Type B pancreatic cell (in vitro differentiated cells): ENCODE results near the gene OGFOD3. TPM values are rescaled to one million over a fixed set of nuclear protein-coding genes. Genes with fewer than 3 reads are reported as not detected.

Source experiments
- DNase-seq: peaks from one replicate; pipeline ENCODE4 v3.0.0; 2021; ENCODE audit warnings: mixed read lengths; ENCODE audit not compliant: unreplicated experiment; ENCODE audit errors: extremely low spot score
- H3K27ac Mint-ChIP-seq: 2 replicates; pipeline ENCODE4 v1.8.0; 2021; ENCODE audit warnings: mild to moderate bottlenecking, mixed read lengths
- H3K27me3 Mint-ChIP-seq: 2 replicates; pipeline ENCODE4 v1.8.0; 2021; ENCODE audit warnings: mixed read lengths
- H3K36me3 Mint-ChIP-seq: 2 replicates; pipeline ENCODE4 v1.8.0; 2021; ENCODE audit warnings: mixed read lengths
- H3K4me1 Mint-ChIP-seq: one replicate; pipeline ENCODE4 v1.8.0; 2021; ENCODE audit warnings: mixed read lengths; ENCODE audit not compliant: unreplicated experiment
- H3K4me3 Mint-ChIP-seq: 2 replicates; pipeline ENCODE4 v1.8.0; 2021; ENCODE audit warnings: mild to moderate bottlenecking, mixed read lengths
- H3K9me3 Mint-ChIP-seq: 2 replicates; pipeline ENCODE4 v1.8.0; 2021; ENCODE audit warnings: mixed read lengths
- total RNA-seq: library from RNA; stranded (reverse); gene quantifications from 2 replicates; pipeline ENCODE4 v1.2.1, GENCODE V29; 2021; ENCODE audit warnings: low replicate concordance
- TF ChIP-seq, protein P1 (sequence below): fragments of 200-600 bp; sonication (generic); conservative IDR thresholded peaks from 2 replicates; pipeline ENCODE4 v1.5.0; 2021; ENCODE audit warnings: antibody characterized with exemption, mild to moderate bottlenecking

The OGFOD3 gene
- total RNA-seq, 1 donor from 2014 or later = 31.6 TPM

DNA sequence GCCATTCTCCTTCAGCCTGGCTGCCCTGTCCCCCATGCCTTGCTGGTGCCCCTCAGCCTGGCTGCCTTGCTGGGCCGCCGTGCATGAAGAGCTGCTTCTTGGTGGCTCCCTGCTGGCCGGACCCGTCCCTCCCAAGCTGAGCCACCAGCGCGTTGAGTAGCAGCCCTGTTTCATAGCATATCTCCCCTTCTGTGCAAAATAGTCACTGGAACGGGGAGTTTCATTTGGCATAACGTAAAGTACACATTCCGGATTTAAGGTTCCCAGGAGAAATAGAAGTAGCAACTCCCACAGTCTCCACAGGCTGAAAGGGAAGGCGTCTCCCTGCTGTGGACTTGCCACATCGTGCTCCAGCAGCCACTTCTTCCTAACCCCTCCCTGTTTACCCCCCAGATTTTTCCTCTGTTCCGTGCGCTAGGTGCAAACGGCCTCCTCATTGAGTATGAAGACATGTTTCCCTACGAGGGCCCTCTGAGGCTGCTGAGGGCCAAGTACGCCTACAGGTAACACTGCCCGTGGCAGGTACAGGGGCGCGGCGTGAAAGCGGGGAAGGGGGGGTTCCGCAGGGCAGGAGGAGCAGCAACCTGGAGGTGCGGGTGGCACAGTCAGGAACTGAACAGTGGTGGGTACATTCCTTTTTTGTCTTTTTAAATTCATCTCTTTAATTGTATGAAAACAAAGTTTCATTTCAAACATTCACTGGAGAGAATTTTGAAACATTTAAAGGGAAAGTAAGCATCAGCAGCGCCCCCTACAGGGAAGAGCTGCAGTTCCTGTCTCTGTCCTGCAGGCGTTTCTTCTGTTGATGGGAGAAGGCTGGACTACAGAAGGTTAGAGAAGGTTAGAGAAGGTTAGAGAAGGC lies 5.8 kb upstream of the OGFOD3 start:
- Mint-ChIP-seq H3K27ac (no peak overlapping the region), H3K27me3 (no peaks in the 10 kb centered on the region)
- DNase-seq = no peak

DNA sequence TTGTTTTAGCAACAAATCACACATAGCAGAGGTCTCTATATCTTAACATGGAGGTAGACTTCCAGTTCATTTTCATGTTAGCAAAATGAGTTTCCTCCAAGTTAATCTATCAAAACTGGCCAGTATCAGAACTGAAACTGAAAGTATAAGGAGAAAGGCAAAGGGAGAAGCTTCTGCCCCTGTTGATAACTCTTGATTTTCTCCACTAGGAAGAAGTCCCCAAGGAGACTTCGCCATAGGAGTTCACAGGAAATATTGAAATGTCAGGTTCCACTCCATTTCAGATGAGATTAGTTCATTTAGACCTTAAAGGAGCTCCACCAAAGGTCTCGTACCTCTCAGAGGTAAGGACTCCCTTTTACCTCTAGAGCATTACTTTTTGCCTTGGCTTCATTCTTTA lies 1.2 kb upstream of the OGFOD3 start:
- Mint-ChIP-seq H3K4me1 (peaks cover 12% of the 10 kb centered on the region), H3K27me3 (no peaks in the 10 kb centered on the region), H3K27ac (peak overlapping the region; percentile 68), H3K4me3 (peak overlapping the region; percentile 87), H3K9me3 (no peaks in the 10 kb centered on the region), H3K36me3 (peaks cover 21% of the 10 kb centered on the region)
- TF ChIP-seq, protein P1, sequence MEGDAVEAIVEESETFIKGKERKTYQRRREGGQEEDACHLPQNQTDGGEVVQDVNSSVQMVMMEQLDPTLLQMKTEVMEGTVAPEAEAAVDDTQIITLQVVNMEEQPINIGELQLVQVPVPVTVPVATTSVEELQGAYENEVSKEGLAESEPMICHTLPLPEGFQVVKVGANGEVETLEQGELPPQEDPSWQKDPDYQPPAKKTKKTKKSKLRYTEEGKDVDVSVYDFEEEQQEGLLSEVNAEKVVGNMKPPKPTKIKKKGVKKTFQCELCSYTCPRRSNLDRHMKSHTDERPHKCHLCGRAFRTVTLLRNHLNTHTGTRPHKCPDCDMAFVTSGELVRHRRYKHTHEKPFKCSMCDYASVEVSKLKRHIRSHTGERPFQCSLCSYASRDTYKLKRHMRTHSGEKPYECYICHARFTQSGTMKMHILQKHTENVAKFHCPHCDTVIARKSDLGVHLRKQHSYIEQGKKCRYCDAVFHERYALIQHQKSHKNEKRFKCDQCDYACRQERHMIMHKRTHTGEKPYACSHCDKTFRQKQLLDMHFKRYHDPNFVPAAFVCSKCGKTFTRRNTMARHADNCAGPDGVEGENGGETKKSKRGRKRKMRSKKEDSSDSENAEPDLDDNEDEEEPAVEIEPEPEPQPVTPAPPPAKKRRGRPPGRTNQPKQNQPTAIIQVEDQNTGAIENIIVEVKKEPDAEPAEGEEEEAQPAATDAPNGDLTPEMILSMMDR = no peak
- no peak for DNase-seq

More for the DNA sequence above, 5.8 kb upstream of the OGFOD3 start:
- TF ChIP-seq, protein P1 = peak; percentile 73
- H3K36me3 Mint-ChIP-seq = peaks cover 21% of the 10 kb centered on the region
- H3K9me3 Mint-ChIP-seq = no peaks in the 10 kb centered on the region
- H3K4me1 Mint-ChIP-seq = peaks cover 5% of the 10 kb centered on the region
- H3K4me3 Mint-ChIP-seq = no peak overlapping the region

DNA sequence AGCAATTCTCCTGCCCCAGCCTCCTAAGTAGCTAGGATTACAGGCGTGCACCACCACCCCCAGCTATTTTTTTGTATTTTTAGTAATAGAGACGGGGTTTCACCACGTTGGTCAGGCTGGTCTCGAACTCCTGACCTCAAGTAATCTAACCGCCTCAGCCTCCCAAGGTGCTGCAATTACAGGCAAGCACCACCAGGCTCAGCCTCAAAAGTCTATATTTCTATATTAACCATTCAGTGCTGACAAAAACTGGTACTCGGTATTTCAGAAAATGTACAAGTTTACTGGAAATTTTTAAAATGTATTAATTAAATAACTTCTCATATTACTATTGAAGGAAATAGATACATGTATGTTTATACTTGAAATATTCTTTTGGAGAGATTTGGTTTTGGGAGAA lies 1.6 kb downstream of the OGFOD3 start:
- no peak overlapping the region for H3K27ac Mint-ChIP-seq
- H3K27me3 Mint-ChIP-seq = no peaks in the 10 kb centered on the region
- H3K9me3 Mint-ChIP-seq = no peaks in the 10 kb centered on the region
- H3K4me1 Mint-ChIP-seq = peaks cover 15% of the 10 kb centered on the region
- H3K36me3 Mint-ChIP-seq = peaks cover 15% of the 10 kb centered on the region
- no peak for DNase-seq
- TF ChIP-seq, protein P1 = peak; percentile 63
- H3K4me3 Mint-ChIP-seq = no peak overlapping the region

DNA sequence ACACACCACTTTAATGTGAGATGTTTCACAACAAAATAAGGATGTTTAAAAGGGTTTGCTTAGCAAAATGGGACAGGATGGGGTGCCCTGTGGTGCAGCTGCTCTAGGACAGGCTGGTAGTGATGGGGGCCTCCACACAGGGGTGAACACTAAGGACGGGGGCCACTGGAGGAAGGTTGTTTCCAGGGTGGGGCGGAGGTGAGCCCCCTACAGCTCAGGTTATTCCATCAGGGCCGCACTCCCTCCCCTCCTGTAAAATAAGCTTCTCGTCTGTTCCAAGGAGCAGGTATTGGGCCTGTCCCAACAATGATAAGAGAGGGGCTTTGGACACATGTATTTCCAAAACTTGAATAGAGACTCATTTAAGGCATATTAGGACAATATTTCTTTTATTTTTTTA lies 2.1 kb downstream of the OGFOD3 start:
- Mint-ChIP-seq H3K4me1 (peaks cover 15% of the 10 kb centered on the region), H3K4me3 (no peak overlapping the region), H3K27me3 (no peaks in the 10 kb centered on the region), H3K36me3 (peaks cover 15% of the 10 kb centered on the region), H3K9me3 (no peaks in the 10 kb centered on the region), H3K27ac (no peak overlapping the region)
- TF ChIP-seq, protein P1 = no peak
- no peak for DNase-seq

DNA sequence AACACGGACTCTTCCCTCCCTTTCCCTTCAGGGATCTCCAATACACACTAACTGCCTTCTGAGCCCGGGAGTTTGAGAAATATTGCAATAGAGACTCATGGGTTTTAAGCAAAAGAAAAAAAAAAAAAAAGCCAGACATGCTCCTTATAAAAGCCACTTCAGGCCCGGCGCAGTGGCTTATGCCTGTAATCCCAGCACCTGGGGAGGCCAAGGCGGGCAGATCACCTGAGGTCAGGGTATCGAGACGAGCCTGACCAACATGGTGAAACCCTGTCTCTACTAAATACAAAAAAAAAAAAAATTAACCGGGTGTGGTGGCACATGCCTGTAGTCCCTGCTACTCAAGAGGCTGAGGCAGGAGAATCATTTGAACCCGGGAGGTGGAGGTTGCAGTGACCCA lies 2.6 kb downstream of the OGFOD3 start:
- DNase-seq = no peak
- no peak overlapping the region for H3K4me3 Mint-ChIP-seq
- peaks cover 10% of the 10 kb centered on the region for H3K36me3 Mint-ChIP-seq
- H3K27ac Mint-ChIP-seq = no peak overlapping the region
- H3K4me1 Mint-ChIP-seq = peaks cover 15% of the 10 kb centered on the region
- no peaks in the 10 kb centered on the region for H3K9me3 Mint-ChIP-seq
- TF ChIP-seq, protein P1 = no peak
- no peaks in the 10 kb centered on the region for H3K27me3 Mint-ChIP-seq
